Liver (tissue), 3 donors: ENCODE measurements around the gene SEC14L5.

Source experiments
- FOXA1 ChIP-seq: IDR thresholded peaks from 2 replicates; pipeline ENCODE4 v1.6.1; 2016; ENCODE audit warnings: antibody characterized with exemption
- GABPA ChIP-seq, 2 donors: IDR thresholded peaks in 1 of 2; conservative IDR thresholded peaks in 1 of 2; 2 replicates each; pipeline ENCODE4 v1.6.1; 2016; ENCODE audit warnings: antibody characterized with exemption in 2 of 2, mild to moderate bottlenecking in 1 of 2, moderate library complexity in 1 of 2
- JUND ChIP-seq, 2 donors: IDR thresholded peaks; 2 replicates each; pipeline ENCODE4 v1.6.1; 2016; ENCODE audit warnings: antibody characterized with exemption in 2 of 2
- RAD21 ChIP-seq, 2 donors: IDR thresholded peaks; 2 replicates each; pipeline ENCODE4 v1.6.1; 2016; ENCODE audit warnings: antibody characterized with exemption in 2 of 2, mild to moderate bottlenecking in 2 of 2
- RXRA ChIP-seq, 2 donors: IDR thresholded peaks; 2 replicates each; pipeline ENCODE4 v1.6.1; 2017 to 2018; ENCODE audit warnings: antibody characterized with exemption in 2 of 2, mild to moderate bottlenecking in 1 of 2
- TAF1 ChIP-seq: conservative IDR thresholded peaks from 2 replicates; pipeline ENCODE4 v1.6.1; 2016; ENCODE audit warnings: antibody characterized with exemption, mild to moderate bottlenecking
- YY1 ChIP-seq: IDR thresholded peaks from 2 replicates; pipeline ENCODE4 v1.6.1; 2016; ENCODE audit warnings: antibody characterized with exemption, mild to moderate bottlenecking
- TF ChIP-seq, protein P1 (sequence below): fragments of 150-350 bp; IDR thresholded peaks from 2 replicates; pipeline ENCODE4 v1.5.1; 2017; ENCODE audit warnings: improper control_type of control experiment, low read depth, low read length; ENCODE audit not compliant: missing input control
- TF ChIP-seq, protein P2 (sequence below): IDR thresholded peaks from 2 replicates; pipeline ENCODE4 v1.6.1; 2016; ENCODE audit warnings: antibody characterized with exemption
- TF ChIP-seq, protein P3 (sequence below): IDR thresholded peaks from 2 replicates; pipeline ENCODE4 v1.6.1; 2016; ENCODE audit warnings: antibody characterized with exemption, mild to moderate bottlenecking
- TF ChIP-seq, protein P4 (sequence below): IDR thresholded peaks from 2 replicates; pipeline ENCODE4 v1.6.1; 2016; ENCODE audit warnings: antibody characterized with exemption
- donor health status: healthy.
- donor health status: healthy.

DNA sequence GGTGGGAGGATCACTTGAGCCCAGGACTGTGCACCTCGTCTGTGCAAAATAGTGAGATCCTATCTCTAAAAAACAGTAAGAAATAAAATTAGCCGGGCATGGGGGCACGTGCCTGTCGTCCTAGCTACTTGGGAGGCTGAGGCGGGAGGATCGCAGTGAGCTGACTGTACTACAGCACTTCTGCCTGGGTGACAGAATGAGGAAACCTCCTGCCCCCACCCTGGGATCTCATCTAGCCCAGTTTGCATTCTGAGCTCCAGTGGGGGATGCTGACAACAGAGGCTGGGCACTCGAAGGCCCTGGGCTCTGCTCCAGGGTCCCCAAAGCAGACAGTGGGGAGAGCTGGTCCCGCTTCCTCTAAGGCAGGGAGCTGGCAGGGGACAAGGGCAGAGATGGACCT, 68.5 kb downstream of the SEC14L5 start:
- TF ChIP-seq GABPA (IDR thresholded peaks at IDR 0.05 in 1 of 2, conservative IDR thresholded peaks at IDR 0.05 in 1 of 2) (no peak), TAF1 (no peak), RAD21 (IDR thresholded peaks at IDR 0.05) (no peak), JUND (IDR thresholded peaks at IDR 0.05) (no peak), FOXA1 (no peak), RXRA (IDR thresholded peaks at IDR 0.05) (no peak), YY1 (no peak)
- TF ChIP-seq, protein P1, sequence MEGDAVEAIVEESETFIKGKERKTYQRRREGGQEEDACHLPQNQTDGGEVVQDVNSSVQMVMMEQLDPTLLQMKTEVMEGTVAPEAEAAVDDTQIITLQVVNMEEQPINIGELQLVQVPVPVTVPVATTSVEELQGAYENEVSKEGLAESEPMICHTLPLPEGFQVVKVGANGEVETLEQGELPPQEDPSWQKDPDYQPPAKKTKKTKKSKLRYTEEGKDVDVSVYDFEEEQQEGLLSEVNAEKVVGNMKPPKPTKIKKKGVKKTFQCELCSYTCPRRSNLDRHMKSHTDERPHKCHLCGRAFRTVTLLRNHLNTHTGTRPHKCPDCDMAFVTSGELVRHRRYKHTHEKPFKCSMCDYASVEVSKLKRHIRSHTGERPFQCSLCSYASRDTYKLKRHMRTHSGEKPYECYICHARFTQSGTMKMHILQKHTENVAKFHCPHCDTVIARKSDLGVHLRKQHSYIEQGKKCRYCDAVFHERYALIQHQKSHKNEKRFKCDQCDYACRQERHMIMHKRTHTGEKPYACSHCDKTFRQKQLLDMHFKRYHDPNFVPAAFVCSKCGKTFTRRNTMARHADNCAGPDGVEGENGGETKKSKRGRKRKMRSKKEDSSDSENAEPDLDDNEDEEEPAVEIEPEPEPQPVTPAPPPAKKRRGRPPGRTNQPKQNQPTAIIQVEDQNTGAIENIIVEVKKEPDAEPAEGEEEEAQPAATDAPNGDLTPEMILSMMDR = no peak
- TF ChIP-seq, protein P2, sequence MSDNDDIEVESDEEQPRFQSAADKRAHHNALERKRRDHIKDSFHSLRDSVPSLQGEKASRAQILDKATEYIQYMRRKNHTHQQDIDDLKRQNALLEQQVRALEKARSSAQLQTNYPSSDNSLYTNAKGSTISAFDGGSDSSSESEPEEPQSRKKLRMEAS = no peak
- TF ChIP-seq, protein P3, sequence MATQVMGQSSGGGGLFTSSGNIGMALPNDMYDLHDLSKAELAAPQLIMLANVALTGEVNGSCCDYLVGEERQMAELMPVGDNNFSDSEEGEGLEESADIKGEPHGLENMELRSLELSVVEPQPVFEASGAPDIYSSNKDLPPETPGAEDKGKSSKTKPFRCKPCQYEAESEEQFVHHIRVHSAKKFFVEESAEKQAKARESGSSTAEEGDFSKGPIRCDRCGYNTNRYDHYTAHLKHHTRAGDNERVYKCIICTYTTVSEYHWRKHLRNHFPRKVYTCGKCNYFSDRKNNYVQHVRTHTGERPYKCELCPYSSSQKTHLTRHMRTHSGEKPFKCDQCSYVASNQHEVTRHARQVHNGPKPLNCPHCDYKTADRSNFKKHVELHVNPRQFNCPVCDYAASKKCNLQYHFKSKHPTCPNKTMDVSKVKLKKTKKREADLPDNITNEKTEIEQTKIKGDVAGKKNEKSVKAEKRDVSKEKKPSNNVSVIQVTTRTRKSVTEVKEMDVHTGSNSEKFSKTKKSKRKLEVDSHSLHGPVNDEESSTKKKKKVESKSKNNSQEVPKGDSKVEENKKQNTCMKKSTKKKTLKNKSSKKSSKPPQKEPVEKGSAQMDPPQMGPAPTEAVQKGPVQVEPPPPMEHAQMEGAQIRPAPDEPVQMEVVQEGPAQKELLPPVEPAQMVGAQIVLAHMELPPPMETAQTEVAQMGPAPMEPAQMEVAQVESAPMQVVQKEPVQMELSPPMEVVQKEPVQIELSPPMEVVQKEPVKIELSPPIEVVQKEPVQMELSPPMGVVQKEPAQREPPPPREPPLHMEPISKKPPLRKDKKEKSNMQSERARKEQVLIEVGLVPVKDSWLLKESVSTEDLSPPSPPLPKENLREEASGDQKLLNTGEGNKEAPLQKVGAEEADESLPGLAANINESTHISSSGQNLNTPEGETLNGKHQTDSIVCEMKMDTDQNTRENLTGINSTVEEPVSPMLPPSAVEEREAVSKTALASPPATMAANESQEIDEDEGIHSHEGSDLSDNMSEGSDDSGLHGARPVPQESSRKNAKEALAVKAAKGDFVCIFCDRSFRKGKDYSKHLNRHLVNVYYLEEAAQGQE = no peak
- TF ChIP-seq, protein P4, sequence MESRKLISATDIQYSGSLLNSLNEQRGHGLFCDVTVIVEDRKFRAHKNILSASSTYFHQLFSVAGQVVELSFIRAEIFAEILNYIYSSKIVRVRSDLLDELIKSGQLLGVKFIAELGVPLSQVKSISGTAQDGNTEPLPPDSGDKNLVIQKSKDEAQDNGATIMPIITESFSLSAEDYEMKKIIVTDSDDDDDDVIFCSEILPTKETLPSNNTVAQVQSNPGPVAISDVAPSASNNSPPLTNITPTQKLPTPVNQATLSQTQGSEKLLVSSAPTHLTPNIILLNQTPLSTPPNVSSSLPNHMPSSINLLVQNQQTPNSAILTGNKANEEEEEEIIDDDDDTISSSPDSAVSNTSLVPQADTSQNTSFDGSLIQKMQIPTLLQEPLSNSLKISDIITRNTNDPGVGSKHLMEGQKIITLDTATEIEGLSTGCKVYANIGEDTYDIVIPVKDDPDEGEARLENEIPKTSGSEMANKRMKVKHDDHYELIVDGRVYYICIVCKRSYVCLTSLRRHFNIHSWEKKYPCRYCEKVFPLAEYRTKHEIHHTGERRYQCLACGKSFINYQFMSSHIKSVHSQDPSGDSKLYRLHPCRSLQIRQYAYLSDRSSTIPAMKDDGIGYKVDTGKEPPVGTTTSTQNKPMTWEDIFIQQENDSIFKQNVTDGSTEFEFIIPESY = no peak
